Stomach (tissue), 9 donors: Measurements from ENCODE around the gene CCR1. TPM values are rescaled to one million over a fixed set of nuclear protein-coding genes. Genes with fewer than 3 reads are reported as not detected.

Experiments used
- DNase-seq, 2 donors: peaks; one replicate each; pipeline versions ENCODE4 v3.0.0 to v3.0.0-alpha.2; 2013 to 2019
- H3K27ac ChIP-seq, 5 donors: fragments of 200-600 bp in 4 of 5; sonication (generic) in 4 of 5; one replicate each; pipeline ENCODE4 v1.5.1; 2013 to 2019; ENCODE audit warnings: mild to moderate bottlenecking in 1 of 5, moderate library complexity in 1 of 5
- H3K27me3 ChIP-seq, 3 donors: fragments of 200-600 bp; sonication (generic); one replicate each; pipeline ENCODE4 v1.5.1; 2017 to 2019; ENCODE audit warnings: mixed run types in 1 of 3
- H3K36me3 ChIP-seq, 4 donors: fragments of 200-600 bp; sonication (generic); 1 replicate in 3 of 4; 2 replicates in 1 of 4; pipeline ENCODE4 v1.5.1; 2016 to 2019
- H3K4me1 ChIP-seq, 4 donors: fragments of 200-600 bp; sonication (generic); one replicate each; pipeline ENCODE4 v1.5.1; 2016 to 2019
- H3K4me3 ChIP-seq, 4 donors: fragments of 200-600 bp; sonication (generic) in 3 of 4; one replicate each; pipeline ENCODE4 v1.5.1; 2016 to 2019; ENCODE audit warnings: mild to moderate bottlenecking in 1 of 4
- H3K9me3 ChIP-seq, 4 donors: fragments of 200-600 bp; sonication (generic); one replicate each; pipeline ENCODE4 v1.5.1; 2016 to 2019
- EP300 ChIP-seq: sonication (generic); formaldehyde crosslinking; IDR thresholded peaks from one replicate; pipeline ENCODE4 v1.6.1; 2017; ENCODE audit warnings: antibody characterized with exemption
- POLR2A ChIP-seq, 4 donors: fragments of 450-650 bp; IDR thresholded peaks; one replicate each; pipeline ENCODE4 v1.6.1; 2016; ENCODE audit warnings: antibody characterized with exemption in 4 of 4, control low read depth in 2 of 4, mild to moderate bottlenecking in 1 of 4, moderate library complexity in 1 of 4
- POLR2AphosphoS5 ChIP-seq, 3 donors: sonication (generic); formaldehyde crosslinking; IDR thresholded peaks; one replicate each; pipeline ENCODE4 v1.6.1; 2016; ENCODE audit warnings: antibody characterized with exemption in 3 of 3
- WGBS, 5 donors: extraction: QIAGEN DNeasy Blood & Tissue Kit in 3 of 5; methylation state at CpG; one replicate each; pipeline versions ENCODE4 v1.1.5 to v1.1.7; 2013 to 2018; 5-methylcytosine and 5-hydroxymethylcytosine counted together
- intact Hi-C: fragments of 100-400 bp; cut with DNase I; formaldehyde crosslinking; loops from one replicate; pipeline ENCODE4 v1.15.1; 2023; ENCODE audit warnings: low total_unique reads
- polyA plus RNA-seq, 3 donors: library from polyadenylated mRNA; stranded (reverse); fragments of 200-250 nt; gene quantifications; one replicate each; pipeline ENCODE4 v1.2.3, GENCODE V29; 2013
- total RNA-seq, 5 donors: library from RNA; depleted of rRNA; stranded (reverse); fragments of >200 nt; gene quantifications; one replicate each; pipeline versions ENCODE4 v1.1.0 to v1.2.3, GENCODE V29; 2014 to 2016
- TF ChIP-seq, protein P1 (sequence below), 7 experiments: fragments of 450-650 bp in 4 of 7; fragments of 200-600 bp in 3 of 7; sonication (generic) in 3 of 7; IDR thresholded peaks; one replicate each; pipeline ENCODE4 v1.5.1; 2016 to 2019; ENCODE audit warnings: antibody characterized with exemption in 7 of 7, control low read depth in 2 of 7, mild to moderate bottlenecking in 1 of 7
- donor health status: healthy with polysubstance abuse.
- donor health status: Bipolar disorder and iron deficiency.
- donor health status: healthy.

Gene CCR1
- total and polyA plus RNA-seq, 8 donors, result 1.2 to 3.1 (median 2.6) TPM; not detected in 3

DNA sequence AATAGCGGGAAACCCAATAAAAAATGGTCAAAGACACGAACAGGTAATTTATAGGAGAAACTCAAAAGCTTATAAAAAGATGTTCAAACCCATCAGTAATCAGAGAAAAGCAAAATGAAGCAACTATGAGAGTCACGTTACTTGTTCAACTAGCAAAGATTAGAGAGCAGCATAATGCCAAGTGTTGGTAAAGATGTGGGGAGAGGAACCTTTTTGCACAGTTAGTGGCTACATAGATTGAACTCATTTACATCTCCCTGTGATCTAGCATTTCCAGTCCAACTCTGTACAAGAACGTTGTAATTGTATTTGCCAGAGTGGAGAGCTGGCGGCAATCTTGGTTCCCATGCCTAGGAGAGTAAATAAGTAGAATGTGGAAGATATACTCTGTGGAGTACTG, 15.2 kb downstream of the CCR1 start:
- 78 to 86% (median 82%) methylated on average over 5 of the region's 5 CpGs for WGBS, 5 donors
- H3K4me3 ChIP-seq, result no peak overlapping the region
- TF ChIP-seq, protein P1, sequence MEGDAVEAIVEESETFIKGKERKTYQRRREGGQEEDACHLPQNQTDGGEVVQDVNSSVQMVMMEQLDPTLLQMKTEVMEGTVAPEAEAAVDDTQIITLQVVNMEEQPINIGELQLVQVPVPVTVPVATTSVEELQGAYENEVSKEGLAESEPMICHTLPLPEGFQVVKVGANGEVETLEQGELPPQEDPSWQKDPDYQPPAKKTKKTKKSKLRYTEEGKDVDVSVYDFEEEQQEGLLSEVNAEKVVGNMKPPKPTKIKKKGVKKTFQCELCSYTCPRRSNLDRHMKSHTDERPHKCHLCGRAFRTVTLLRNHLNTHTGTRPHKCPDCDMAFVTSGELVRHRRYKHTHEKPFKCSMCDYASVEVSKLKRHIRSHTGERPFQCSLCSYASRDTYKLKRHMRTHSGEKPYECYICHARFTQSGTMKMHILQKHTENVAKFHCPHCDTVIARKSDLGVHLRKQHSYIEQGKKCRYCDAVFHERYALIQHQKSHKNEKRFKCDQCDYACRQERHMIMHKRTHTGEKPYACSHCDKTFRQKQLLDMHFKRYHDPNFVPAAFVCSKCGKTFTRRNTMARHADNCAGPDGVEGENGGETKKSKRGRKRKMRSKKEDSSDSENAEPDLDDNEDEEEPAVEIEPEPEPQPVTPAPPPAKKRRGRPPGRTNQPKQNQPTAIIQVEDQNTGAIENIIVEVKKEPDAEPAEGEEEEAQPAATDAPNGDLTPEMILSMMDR (IDR thresholded peaks at IDR 0.05), result no peak
- TF ChIP-seq EP300, result no peak
- no peak for TF ChIP-seq POLR2AphosphoS5 (IDR thresholded peaks at IDR 0.05)
- TF ChIP-seq POLR2A (IDR thresholded peaks at IDR 0.05), result no peak

DNA sequence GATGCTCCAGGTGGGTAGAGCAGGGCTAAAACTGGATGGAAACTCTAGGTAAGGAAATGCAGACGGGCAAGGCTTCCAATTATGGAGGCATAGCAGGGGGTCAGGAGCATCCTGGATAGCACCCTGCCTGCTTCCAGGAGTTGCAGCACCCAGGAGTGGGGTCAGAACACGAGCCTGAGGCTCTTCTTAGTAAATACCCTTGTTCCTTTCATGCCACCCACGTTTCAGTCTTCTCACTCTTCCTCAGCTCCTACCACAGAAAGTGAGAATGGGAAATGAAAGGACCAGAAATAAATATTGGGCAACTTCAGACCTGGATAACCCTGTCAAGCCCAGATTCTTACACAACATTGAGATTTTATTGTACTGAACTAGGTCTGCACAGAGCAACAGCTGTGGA, 16.4 kb downstream of the CCR1 start:
- intact Hi-C loops, result no loop called here
- H3K4me1 ChIP-seq, result peaks cover 0 to 7% (median 0%) of the 10 kb centered on the region in 4 donors
- no peaks in the 10 kb centered on the region for H3K27me3 ChIP-seq
- TF ChIP-seq EP300, result no peak
- no peak for TF ChIP-seq POLR2A (IDR thresholded peaks at IDR 0.05)
- TF ChIP-seq, protein P1 (IDR thresholded peaks at IDR 0.05), result no peak
- TF ChIP-seq POLR2AphosphoS5 (IDR thresholded peaks at IDR 0.05), result no peak
- no peaks in the 10 kb centered on the region for H3K36me3 ChIP-seq
- WGBS, 5 donors, result 34 to 47% (median 37%) methylated on average over 3 of the region's 3 CpGs
- peaks cover 0 to 24% (median 20%) of the 10 kb centered on the region in 4 donors for H3K9me3 ChIP-seq
- DNase-seq, result no peak
- H3K27ac ChIP-seq, result no peak overlapping the region
- no peak overlapping the region for H3K4me3 ChIP-seq

More for the DNA sequence above, 15.2 kb downstream of the CCR1 start:
- H3K27ac ChIP-seq, result no peak overlapping the region
- H3K9me3 ChIP-seq, result peaks cover 0 to 24% (median 21%) of the 10 kb centered on the region in 4 donors
- intact Hi-C loops, result no loop called here
- no peak for DNase-seq
- H3K27me3 ChIP-seq, result no peaks in the 10 kb centered on the region
- H3K36me3 ChIP-seq, result no peaks in the 10 kb centered on the region
- H3K4me1 ChIP-seq, result peaks cover 0 to 7% (median 0%) of the 10 kb centered on the region in 4 donors

DNA sequence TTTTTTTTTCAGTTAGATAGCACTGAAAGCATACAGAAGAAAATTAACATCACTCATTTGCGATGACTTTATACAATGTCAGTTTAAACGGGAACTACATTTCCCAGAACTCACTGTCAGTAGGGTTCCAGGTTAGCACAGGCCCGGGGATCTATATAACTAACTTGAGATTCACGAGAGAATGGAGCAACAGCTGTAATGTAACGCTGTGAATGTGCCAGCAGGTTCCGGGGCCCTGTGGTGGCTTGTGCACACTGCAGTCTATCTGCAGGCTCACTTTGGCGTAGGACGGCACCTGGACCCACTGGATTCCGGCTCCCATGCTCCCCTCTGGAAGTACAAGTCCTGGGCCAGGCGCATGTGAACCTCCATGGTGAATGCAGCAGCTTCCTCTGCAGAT, 19.4 kb downstream of the CCR1 start:
- H3K9me3 ChIP-seq, result peaks cover 0 to 12% (median 7%) of the 10 kb centered on the region in 4 donors
- H3K4me1 ChIP-seq, result peaks cover 0 to 7% (median 0%) of the 10 kb centered on the region in 4 donors
- intact Hi-C loops, result no loop called here
- WGBS, 5 donors, result 90 to 96% (median 95%) methylated on average over 10 of the region's 10 CpGs
- no peak overlapping the region for H3K4me3 ChIP-seq
- no peaks in the 10 kb centered on the region for H3K27me3 ChIP-seq
- TF ChIP-seq EP300 (no peak), POLR2A (IDR thresholded peaks at IDR 0.05) (no peak), POLR2AphosphoS5 (IDR thresholded peaks at IDR 0.05) (no peak)
- TF ChIP-seq, protein P1 (IDR thresholded peaks at IDR 0.05), result no peak
- no peaks in the 10 kb centered on the region for H3K36me3 ChIP-seq
- no peak overlapping the region for H3K27ac ChIP-seq
- no peak for DNase-seq

DNA sequence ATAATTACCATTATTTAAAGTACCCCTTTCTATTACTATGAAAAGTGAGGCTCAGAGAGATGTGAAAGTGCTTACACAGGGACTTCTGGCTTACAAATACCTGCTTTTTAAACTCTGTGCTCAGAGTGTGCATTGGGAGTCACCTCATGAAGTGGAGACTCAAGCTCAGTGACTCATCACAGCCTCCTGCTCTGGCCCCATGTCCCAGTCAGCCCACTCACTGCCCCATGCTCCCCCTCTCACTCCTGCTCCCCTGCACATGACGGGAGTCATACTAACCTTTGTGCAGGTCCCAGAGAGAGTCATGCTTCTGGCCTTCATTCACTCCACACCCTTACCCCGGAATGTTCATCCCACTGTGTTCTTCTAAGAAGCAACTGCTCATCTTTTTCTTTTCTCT, 20.2 kb downstream of the CCR1 start:
- Histone ChIP-seq H3K9me3 (peaks cover 0 to 4% (median under 1%) of the 10 kb centered on the region in 4 donors), H3K4me3 (no peak overlapping the region), H3K4me1 (peaks cover 0 to 7% (median 0%) of the 10 kb centered on the region in 4 donors), H3K36me3 (no peaks in the 10 kb centered on the region), H3K27me3 (no peaks in the 10 kb centered on the region), H3K27ac (no peak overlapping the region)
- intact Hi-C loops, result no loop called here
- no peak for DNase-seq
- 88 to 100% (median 92%) methylated on average over 2 of the region's 2 CpGs for WGBS, 5 donors
- TF ChIP-seq POLR2AphosphoS5 (IDR thresholded peaks at IDR 0.05), result no peak
- TF ChIP-seq, protein P1 (IDR thresholded peaks at IDR 0.05), result no peak
- no peak for TF ChIP-seq POLR2A (IDR thresholded peaks at IDR 0.05)
- TF ChIP-seq EP300, result no peak
